GM21447 (cell line): ENCODE results near the gene UQCRHL.
"Not testable (repeated sequence)": the region's sequence is repeated elsewhere in the genome, so short reads cannot be mapped to it uniquely, and the experiment has no call there.

Experiments
- ATAC-seq: cut with Tn5 transposase; IDR thresholded peaks from one replicate; pipeline ENCODE4 v1.9.1; 2021; ENCODE audit not compliant: unreplicated experiment

UQCRHL gene

GRCh38 chr1:15835741-15836510 is 28.5 kb upstream of the UQCRHL start:
- ATAC-seq = peak; percentile 40

- peak; percentile 11 for ATAC-seq
Observed at GRCh38 chr1:15835205-15835740, 27.8 kb upstream of the UQCRHL start.

- peak; percentile 28 for ATAC-seq
Observed at GRCh38 chr1:15834406-15835204, 27.2 kb upstream of the UQCRHL start.

- no peak for ATAC-seq
Observed at GRCh38 chr1:15833842-15834405, 26.5 kb upstream of the UQCRHL start.

- ATAC-seq = no peak
Observed at GRCh38 chr1:15833069-15833679, 25.7 kb upstream of the UQCRHL start.

- no peak for ATAC-seq
Observed at GRCh38 chr1:15830258-15830657, 22.8 kb upstream of the UQCRHL start.

- ATAC-seq = not testable (repeated sequence)
Observed at GRCh38 chr1:15828931-15829330, 21.5 kb upstream of the UQCRHL start.

- not testable (repeated sequence) for ATAC-seq
Observed at GRCh38 chr1:15827567-15827966, 20.1 kb upstream of the UQCRHL start.

GRCh38 chr1:15826810-15827507 is 19.5 kb upstream of the UQCRHL start:
- ATAC-seq = no peak

- ATAC-seq = no peak
Observed at GRCh38 chr1:15825800-15826199, 18.4 kb upstream of the UQCRHL start.

- no peak for ATAC-seq
Observed at GRCh38 chr1:15820478-15820877, 13.0 kb upstream of the UQCRHL start.

GRCh38 chr1:15816674-15817073 is 9.2 kb upstream of the UQCRHL start:
- ATAC-seq = no peak

GRCh38 chr1:15810073-15810472 is 2.6 kb upstream of the UQCRHL start:
- no peak for ATAC-seq

- ATAC-seq = no peak
Observed at GRCh38 chr1:15808955-15809354, 1.5 kb upstream of the UQCRHL start.

- ATAC-seq = no peak
Observed at GRCh38 chr1:15807121-15807520, 328 bp downstream of the UQCRHL start.

- no peak for ATAC-seq
Observed at GRCh38 chr1:15804060-15804459, 3.4 kb downstream of the UQCRHL start.

- no peak for ATAC-seq
Observed at GRCh38 chr1:15803380-15803779, 4.1 kb downstream of the UQCRHL start.

- no peak for ATAC-seq
Observed at GRCh38 chr1:15802234-15802965, 5.0 kb downstream of the UQCRHL start.

GRCh38 chr1:15799928-15800835 is 7.3 kb downstream of the UQCRHL start:
- no peak for ATAC-seq
